ENCODE measurements around the gene NOL12.
"Not testable (repeated sequence)": the region's sequence is repeated elsewhere in the genome, so short reads cannot be mapped to it uniquely, and the experiment has no call there.

The NOL12 gene

DNA sequence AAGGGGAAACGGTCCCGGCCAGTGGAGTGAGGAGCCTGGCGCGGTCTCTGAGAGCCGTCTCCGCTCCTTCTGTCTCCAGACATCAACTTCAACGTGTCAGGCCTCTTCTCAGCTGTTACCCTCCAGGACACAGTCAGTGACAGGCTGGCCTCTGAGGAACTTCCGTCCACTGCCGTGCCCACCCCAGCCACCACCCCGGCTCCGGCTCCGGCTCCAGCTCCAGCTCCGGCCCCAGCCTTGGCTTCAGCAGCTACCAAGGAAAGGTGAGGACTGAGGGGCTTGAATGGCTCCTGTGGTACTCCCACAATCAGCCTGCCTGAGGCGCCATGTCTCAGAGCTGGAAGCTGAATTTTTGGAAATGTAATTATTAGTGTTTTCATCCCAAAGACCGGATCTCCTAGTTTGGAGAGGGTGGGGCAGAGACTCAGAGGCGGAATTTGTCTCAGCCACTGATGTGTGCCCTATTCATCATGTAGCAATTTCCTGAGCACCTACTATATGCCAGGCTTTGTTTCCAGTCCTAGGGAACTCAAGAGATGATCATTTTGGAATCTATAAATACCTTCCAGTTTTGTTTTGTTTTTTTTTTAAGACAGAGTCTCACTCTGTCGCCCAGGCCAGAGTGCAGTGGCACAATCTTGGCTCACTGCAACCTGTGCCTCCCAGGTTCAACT lies 35.5 kb upstream of the NOL12 start:
- DNase-seq (ENCODE audit: low read depth), result no peak
- no peak overlapping the region for H3K4me3 ChIP-seq (ENCODE audit: low read depth, low read length)
- TF ChIP-seq, protein P1, sequence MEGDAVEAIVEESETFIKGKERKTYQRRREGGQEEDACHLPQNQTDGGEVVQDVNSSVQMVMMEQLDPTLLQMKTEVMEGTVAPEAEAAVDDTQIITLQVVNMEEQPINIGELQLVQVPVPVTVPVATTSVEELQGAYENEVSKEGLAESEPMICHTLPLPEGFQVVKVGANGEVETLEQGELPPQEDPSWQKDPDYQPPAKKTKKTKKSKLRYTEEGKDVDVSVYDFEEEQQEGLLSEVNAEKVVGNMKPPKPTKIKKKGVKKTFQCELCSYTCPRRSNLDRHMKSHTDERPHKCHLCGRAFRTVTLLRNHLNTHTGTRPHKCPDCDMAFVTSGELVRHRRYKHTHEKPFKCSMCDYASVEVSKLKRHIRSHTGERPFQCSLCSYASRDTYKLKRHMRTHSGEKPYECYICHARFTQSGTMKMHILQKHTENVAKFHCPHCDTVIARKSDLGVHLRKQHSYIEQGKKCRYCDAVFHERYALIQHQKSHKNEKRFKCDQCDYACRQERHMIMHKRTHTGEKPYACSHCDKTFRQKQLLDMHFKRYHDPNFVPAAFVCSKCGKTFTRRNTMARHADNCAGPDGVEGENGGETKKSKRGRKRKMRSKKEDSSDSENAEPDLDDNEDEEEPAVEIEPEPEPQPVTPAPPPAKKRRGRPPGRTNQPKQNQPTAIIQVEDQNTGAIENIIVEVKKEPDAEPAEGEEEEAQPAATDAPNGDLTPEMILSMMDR (IDR thresholded peaks at IDR 0.05; ENCODE audit: low read depth, low read length), result no peak
- no peak for TF ChIP-seq POLR2A (IDR thresholded peaks at IDR 0.05; ENCODE audit: extremely low read depth, insufficient read length)
- no peak for TF ChIP-seq MYC (IDR thresholded peaks at IDR 0.05; ENCODE audit: low read depth, low read length)
- TF ChIP-seq, protein P2, sequence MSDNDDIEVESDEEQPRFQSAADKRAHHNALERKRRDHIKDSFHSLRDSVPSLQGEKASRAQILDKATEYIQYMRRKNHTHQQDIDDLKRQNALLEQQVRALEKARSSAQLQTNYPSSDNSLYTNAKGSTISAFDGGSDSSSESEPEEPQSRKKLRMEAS (IDR thresholded peaks at IDR 0.05; ENCODE audit: low read depth, low read length), result no peak

DNA sequence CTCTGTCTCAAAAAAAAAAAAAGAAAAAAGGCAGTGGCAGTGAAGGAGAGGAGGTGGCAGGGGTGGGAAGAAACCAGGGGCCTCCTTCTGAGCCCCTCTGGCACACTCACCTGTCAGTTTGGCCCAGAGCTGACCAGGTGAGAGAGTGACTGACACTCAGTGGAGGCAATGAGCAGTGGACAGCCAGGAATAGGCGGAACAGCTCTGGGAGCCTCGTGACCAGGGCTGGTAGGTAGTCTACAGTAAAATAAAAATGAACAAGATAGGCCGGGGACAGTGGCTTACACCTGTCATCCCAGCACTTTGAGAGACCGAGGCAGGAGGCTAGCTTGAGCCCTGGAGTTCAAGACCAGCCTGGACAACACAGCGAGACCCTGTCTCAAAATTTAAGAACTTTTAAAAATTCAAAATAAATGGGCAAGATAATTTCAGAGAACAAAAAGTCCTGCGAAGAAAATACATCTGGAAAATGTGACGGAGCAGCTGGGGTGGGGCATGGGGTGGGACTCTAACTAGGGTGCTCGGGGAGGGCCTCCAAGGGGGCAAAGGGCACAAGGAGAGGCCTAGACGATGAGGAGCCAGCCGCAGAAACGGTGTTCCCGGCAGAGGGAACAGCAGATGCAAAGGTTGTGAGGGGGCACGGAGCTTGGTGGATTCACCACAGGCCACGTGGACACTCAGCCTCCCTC lies 31.4 kb upstream of the NOL12 start:
- no peak for TF ChIP-seq MYC (IDR thresholded peaks at IDR 0.05; ENCODE audit: low read depth, low read length)
- TF ChIP-seq POLR2A (IDR thresholded peaks at IDR 0.05; ENCODE audit: extremely low read depth, insufficient read length), result no peak
- TF ChIP-seq, protein P1 (IDR thresholded peaks at IDR 0.05; ENCODE audit: low read depth, low read length), result no peak
- TF ChIP-seq, protein P2 (IDR thresholded peaks at IDR 0.05; ENCODE audit: low read depth, low read length), result no peak
- no peak overlapping the region for H3K4me3 ChIP-seq (ENCODE audit: low read depth, low read length)
- no peak for DNase-seq (ENCODE audit: low read depth)

DNA sequence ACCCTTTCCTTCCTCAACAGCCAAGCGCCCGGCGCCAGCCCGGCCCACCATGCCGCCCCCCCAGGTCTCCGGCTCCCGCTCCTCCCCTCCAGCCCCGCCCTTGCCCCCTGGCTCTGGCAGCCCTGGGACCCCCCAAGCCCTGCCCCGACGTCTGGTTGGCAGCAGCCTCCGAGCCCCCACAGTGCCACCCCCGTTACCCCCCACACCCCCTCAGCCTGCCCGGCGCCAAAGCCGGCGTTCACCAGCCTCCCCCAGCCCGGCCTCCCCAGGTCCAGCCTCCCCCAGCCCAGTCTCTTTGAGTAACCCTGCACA lies 30.9 kb upstream of the NOL12 start:
- DNase-seq (ENCODE audit: low read depth), result no peak
- TF ChIP-seq MYC (IDR thresholded peaks at IDR 0.05; ENCODE audit: low read depth, low read length) (no peak), POLR2A (IDR thresholded peaks at IDR 0.05; ENCODE audit: extremely low read depth, insufficient read length) (no peak)
- TF ChIP-seq, protein P1 (IDR thresholded peaks at IDR 0.05; ENCODE audit: low read depth, low read length), result no peak
- TF ChIP-seq, protein P2 (IDR thresholded peaks at IDR 0.05; ENCODE audit: low read depth, low read length), result no peak

DNA sequence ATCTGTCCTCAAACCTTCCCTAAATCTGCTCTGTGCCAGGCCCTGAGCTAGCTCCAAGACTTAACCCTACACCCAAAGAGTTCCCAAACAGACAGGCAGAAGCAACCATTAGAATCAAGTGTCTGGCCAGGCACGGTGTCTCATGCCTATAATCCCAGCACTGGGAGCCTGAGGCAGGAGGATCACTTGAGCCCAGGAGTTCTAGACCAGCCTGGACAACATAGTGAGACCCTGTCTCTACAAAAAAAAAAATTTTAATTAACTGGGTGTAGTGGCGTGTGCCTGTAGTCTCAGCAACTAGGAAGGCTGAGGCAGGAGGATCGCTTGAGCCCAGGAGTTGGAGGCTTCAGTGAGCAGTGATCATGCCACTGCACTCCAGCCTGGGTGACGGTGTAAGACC lies 29.6 kb upstream of the NOL12 start:
- not testable (repeated sequence) for DNase-seq (ENCODE audit: low read depth); H3K4me3 ChIP-seq (ENCODE audit: low read depth, low read length)

More for the DNA sequence above, 30.9 kb upstream of the NOL12 start:
- H3K4me3 ChIP-seq (ENCODE audit: low read depth, low read length), result no peak overlapping the region

DNA sequence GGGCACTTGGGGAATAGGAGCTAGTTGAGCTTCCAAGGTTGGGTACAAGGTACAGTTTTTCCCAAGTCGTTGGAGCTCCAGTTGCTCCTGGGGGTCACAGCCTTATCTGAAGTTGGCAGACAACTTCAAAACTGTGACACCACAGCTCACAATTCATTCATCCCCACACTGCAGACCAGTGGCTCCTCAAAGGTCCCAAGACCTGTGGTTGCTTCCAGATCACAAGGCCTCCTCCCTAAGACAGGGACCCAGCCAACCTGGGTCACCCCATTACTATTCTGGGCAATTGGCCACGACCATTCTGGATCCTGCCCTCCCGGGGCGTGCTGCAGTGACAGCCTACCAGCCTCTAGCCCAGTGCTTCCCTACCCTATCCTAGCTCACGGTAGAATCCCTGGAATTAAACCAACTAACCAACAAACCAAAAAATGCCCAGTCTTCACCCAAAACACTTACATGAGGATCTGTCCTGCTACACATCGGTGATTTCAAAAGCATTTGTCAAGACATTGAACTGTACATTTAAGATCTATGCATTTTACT lies 28.5 kb upstream of the NOL12 start:
- DNase-seq (ENCODE audit: low read depth), result peak; percentile 57
- peak overlapping the region; percentile 83 for H3K4me3 ChIP-seq (ENCODE audit: low read depth, low read length)
- peak; percentile 32 for TF ChIP-seq POLR2A (IDR thresholded peaks at IDR 0.05; ENCODE audit: extremely low read depth, insufficient read length)
- TF ChIP-seq, protein P1 (IDR thresholded peaks at IDR 0.05; ENCODE audit: low read depth, low read length), result no peak

DNA sequence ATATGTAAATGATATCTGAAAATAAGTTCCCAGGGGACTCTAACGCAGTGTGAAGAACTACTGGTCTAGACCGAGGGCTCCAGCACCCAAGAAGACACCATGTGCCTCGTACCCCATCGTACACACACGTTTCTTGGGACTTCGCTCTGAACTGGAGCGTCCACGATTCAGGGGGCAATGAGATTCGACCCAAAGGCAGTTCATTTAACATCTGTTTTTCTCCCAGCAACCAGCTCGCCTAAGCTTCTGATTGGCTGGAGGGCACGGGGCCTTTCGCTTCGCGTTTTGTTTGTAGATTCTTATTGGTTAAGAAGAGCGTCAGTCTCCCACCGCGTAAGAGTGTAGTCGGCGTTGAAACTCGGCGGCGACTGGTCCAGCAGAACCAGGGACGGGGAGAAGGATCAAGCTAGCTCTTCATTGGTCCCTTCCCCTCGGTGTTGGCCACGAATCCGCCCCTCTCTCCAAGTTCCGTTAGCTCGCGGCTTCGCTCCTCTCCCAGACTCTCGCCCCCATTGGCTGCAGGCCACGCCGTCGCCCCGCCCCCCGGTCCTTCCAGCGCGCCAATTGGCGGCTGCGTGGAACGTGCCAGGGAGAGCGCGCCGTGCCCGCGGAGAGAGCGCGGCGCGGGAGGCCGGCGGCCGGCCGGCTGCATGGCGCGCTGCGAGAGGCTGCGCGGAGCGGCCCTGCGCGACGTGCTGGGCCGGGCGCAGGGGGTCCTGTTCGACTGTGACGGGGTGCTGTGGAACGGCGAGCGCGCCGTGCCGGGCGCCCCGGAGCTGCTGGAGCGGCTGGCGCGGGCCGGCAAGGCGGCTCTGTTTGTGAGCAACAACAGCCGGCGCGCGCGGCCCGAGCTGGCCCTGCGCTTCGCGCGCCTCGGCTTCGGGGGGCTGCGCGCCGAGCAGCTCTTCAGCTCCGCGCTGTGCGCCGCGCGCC lies 27.7 kb upstream of the NOL12 start, which contains the start of gene PDXP:
TSS of gene PDXP (plus strand) at position 591 of the 933 bp plus-strand sequence. CDS start at position 651, 60 bp downstream.
- peak; percentile 100 for DNase-seq (ENCODE audit: low read depth)
- TF ChIP-seq, protein P2 (IDR thresholded peaks at IDR 0.05; ENCODE audit: low read depth, low read length), result peak; percentile 58
- TF ChIP-seq POLR2A (IDR thresholded peaks at IDR 0.05; ENCODE audit: extremely low read depth, insufficient read length) (peak; percentile 63), MYC (IDR thresholded peaks at IDR 0.05; ENCODE audit: low read depth, low read length) (peak; percentile 8; the same call in 1 of the 2 replicates)
- TF ChIP-seq, protein P1 (IDR thresholded peaks at IDR 0.05; ENCODE audit: low read depth, low read length), result no peak
- H3K4me3 ChIP-seq (ENCODE audit: low read depth, low read length), result peak within 1 kb of the TSS; percentile 83

All from NB4 (cell line).